NB4 (cell line): ENCODE results near the gene HELB.

Source experiments
- POLR2A ChIP-seq: IDR thresholded peaks from 2 replicates; pipeline ENCODE4 v1.6.1; 2011; ENCODE audit warnings: mild to moderate bottlenecking; ENCODE audit not compliant: insufficient read length; ENCODE audit errors: extremely low read depth
- TF ChIP-seq, protein P1 (sequence below): IDR thresholded peaks from one replicate; pipeline ENCODE4 v1.5.1; 2012; ENCODE audit warnings: low read depth, low read length

DNA sequence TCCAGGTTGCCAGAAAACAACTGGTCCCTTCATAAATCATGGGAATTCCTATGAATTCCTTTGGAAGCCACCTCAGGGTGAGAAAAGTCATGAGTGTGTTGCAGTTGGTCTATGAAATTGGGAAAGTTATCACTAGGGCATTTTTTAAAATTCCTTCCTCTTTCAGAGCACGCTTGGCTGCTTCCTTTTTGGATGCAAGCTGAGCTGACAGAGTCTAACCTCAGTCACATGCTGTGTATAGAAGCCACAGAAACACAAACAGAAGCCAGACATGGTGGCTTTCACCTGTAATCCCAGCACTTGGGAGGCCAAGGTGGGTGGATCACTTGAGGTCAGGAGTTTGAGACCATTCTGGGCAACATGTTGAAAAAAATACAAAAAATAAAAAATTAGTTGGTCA, 21.7 kb upstream of the HELB start:
- no peak for TF ChIP-seq POLR2A
- TF ChIP-seq, protein P1, sequence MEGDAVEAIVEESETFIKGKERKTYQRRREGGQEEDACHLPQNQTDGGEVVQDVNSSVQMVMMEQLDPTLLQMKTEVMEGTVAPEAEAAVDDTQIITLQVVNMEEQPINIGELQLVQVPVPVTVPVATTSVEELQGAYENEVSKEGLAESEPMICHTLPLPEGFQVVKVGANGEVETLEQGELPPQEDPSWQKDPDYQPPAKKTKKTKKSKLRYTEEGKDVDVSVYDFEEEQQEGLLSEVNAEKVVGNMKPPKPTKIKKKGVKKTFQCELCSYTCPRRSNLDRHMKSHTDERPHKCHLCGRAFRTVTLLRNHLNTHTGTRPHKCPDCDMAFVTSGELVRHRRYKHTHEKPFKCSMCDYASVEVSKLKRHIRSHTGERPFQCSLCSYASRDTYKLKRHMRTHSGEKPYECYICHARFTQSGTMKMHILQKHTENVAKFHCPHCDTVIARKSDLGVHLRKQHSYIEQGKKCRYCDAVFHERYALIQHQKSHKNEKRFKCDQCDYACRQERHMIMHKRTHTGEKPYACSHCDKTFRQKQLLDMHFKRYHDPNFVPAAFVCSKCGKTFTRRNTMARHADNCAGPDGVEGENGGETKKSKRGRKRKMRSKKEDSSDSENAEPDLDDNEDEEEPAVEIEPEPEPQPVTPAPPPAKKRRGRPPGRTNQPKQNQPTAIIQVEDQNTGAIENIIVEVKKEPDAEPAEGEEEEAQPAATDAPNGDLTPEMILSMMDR = no peak
